HG03457 (cell line): ENCODE results near the gene CMIP.

Source experiments
- ATAC-seq: cut with Tn5 transposase; IDR thresholded peaks from one replicate; pipeline ENCODE4 v1.9.1; 2021; ENCODE audit warnings: moderate number of reproducible peaks; ENCODE audit not compliant: unreplicated experiment

The CMIP gene

GRCh38 chr16:81560979-81561657, 116.5 kb downstream of the CMIP start:
- ATAC-seq: no peak

DNA sequence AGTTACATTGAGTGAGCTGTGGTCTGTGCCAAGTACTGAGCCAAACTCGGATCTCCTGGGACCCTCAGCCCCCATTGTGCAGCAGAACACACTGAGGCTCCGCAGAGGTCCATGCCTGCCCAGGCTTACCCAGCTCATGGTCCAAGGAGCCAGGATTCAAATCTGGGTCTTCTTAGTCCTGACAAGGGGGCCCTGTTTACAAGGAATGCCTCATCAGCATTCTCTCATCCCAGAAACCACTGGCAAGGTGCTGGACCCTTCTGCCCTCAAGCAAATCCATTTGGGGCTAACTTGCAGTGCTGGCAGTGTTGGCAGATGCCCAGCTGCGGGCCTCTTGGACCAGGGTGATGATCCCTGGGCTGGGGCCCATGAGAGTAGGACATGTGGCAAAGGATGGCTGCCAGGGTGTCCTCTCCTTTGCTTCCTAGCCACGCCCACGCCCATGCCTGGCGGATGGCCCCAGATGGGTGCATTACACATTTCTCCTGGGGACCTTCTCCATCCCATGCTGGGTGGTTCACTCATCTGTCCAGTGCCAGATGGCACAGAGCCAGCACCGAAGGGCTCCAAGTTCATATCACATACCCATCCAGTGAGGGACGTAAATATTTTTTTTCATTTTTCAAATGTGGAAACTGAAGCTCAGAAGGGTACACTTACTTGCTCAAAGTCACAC, 117.7 kb downstream of the CMIP start:
- ATAC-seq: no peak

- ATAC-seq: no peak
These were observed 118.3 kb downstream of the CMIP start for GRCh38 chr16:81562926-81563325.

- ATAC-seq: no peak
These were observed 119.9 kb downstream of the CMIP start for GRCh38 chr16:81564421-81564911.

DNA sequence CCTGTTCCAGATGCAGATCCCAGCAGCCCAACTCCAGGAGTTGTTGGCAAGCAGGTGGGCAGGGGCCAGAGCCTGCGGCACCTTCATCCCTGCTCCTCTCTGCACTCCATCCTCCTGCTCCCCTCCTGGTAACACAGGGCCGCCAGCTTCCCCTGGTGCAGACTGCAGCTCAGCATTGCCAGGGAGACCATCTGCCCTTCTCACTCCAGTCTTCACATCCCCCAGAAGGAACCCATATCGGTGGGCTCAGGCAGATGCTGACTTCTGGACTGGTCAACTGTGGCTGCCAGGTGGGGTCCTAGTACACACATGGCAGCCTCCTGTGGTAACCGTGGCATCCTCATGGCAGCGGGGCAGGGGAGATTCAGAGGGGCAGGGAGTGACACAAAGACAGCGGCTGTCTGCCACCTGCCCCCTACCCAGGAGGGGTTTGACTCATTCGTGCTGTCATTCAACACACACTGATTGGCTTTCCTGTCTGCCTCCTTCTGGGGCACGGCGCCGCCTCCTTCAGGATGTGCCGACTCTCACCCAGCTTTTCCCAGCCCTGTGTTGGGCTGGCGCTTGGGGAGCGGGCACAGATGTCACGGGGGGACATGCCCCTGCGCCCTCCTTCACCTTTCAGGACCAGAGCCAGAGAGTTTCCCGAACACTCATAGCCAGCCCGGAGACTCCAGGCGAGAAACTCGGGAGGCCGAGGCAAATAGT, 120.9 kb downstream of the CMIP start:
- no peak for ATAC-seq

- ATAC-seq: no peak
These were observed 121.7 kb downstream of the CMIP start for GRCh38 chr16:81566086-81567007.

GRCh38 chr16:81567087-81567486, 122.5 kb downstream of the CMIP start:
- ATAC-seq: no peak

- no peak for ATAC-seq
These were observed 123.6 kb downstream of the CMIP start for GRCh38 chr16:81567987-81568748.

DNA sequence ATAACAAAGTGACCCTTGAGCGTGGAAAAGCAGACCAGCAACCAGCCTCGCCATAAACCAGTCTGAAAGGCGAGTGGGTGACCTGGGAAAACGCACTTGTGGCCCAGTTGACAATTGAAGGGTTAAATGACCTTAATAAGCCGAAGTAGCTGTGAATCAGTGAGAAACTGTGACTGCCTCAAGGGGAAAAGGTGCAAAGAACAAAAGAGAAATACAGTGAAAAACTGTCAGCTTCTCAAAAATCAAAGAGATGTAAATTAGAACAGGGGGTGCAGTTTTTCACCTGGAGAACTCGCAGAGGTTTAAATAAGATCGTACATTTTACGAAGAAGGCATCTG, 124.1 kb downstream of the CMIP start:
- ATAC-seq: no peak

DNA sequence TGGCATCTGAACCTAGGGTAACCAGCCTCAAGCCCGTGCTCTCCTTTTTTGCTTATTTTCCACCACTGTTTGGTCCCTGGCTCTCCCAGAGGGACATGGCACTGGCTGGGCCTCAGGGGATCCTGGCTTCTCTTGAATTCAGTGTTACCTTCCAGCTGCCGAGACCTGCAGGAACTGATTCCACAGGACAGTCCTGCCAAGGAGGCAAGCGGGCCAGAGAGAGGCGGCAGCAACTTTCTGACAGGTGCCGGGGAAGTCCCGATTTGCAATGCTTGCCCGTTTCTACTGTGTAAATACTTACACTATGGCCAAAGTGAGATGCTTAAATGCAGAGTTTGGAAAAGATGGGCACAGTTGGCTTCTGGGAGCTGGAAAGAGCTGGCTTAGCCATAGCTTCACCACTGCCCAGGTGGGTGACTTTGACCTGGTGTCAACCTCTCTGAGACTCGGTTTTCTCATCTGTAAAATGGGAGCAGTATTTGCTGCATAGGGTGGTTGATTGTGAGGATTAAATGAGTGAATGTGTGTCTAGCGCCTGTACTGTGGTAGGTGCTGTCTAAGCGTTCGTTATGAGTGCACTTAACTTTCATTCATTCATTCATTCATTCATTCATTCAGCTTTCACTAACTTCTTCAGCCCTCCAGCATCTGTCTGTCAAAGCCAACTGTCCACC, 124.9 kb downstream of the CMIP start:
- no peak for ATAC-seq

- no peak for ATAC-seq
These were observed 125.7 kb downstream of the CMIP start for GRCh38 chr16:81570151-81570846.

DNA sequence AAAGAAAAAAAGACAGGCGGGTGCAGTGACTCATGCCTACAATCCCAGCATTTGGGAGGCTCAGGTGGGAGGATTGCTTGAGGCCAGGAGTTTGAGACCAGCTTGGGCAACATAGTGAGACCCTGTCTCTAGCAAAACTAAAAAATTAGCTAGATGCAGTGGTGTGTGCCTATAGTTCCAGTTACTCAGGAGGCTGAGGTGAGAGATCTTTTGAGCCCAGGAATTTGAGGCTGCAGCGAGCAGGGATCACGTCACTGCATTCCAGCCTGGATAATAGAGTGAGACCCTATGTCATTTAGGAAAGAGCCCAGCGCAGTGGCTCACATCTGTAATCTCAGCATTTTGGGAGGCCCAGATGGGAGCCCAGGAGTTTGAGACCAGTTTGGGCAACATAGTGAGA, 126.6 kb downstream of the CMIP start:
- no peak for ATAC-seq

GRCh38 chr16:81571592-81572385, 127.2 kb downstream of the CMIP start:
- no peak for ATAC-seq

DNA sequence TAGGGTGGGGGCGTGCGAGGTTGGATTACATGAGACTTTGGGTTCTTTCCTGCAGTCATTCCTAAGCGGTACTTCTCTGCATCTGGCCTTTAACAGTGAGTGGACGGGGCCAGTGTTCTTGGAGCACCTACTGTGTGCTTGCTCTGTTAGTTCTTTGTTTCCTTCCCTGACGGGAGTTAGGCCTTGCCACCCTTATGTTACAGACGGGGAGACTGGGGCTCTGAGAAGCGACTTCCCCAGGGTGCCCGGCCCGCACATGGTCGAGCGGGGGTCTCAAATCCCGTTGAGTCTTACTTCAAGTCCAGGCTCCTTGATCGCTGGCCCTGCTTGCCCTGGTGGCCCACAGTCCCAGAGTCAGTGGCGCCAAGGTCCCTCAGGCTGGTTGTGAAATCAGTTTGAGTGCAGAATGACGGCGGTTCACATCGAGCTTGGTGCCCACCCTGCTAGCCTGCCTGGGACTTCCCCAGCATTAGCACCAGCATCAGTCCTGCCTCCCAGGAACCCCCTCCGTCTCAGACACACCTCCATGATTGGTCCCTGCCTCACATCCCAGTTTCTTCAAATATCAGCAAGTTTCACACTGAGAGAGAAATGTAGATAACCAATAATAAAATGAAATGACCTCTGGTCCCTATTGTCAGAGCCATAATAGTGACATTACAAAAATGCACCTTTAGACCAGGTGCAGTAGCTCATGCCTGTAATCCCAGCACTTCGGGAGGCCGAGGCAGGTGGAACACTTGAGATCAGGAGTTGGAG, 128.0 kb downstream of the CMIP start:
- ATAC-seq: no peak

- ATAC-seq: no peak
These were observed 129.0 kb downstream of the CMIP start for GRCh38 chr16:81573533-81574020.

GRCh38 chr16:81574168-81574567, 129.6 kb downstream of the CMIP start:
- ATAC-seq: no peak

DNA sequence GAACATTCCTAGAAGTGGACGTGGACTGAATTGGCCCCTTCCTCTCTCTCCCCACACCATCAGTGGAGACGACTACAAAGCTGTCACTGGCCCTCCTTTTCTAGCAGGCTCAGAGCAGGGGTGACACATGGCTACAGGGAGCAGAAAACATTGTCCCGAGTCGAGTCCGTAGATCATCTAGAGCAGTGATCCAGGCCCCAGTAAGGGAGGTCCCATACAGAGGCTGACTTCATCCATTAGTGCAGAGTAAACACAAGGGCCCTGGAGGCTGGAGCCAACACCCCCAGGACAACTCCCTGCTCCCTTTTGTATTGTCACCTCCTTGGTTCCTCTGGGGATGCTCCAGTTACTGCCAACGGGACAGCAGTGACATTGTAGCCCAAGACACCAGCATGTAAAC, 130.7 kb downstream of the CMIP start:
- ATAC-seq: no peak
